Measurements from ENCODE around the gene SBF2. TPM values are rescaled to one million over a fixed set of nuclear protein-coding genes. Genes with fewer than 3 reads are reported as not detected.

SBF2 gene
- total RNA-seq, 1 experiment from 2014 or later, result 31.3 TPM

- Histone ChIP-seq H3K9me3 (ENCODE audit: low read length) (no peaks in the 10 kb centered on the region), H3K9me2 (replicated peaks; ENCODE audit: low read length) (no peaks in the 10 kb centered on the region), H3K4me3 (ENCODE audit: low read length) (no peak overlapping the region), H3K9ac (ENCODE audit: low read length) (no peak overlapping the region), H2AFZ (ENCODE audit: low read length) (no peak overlapping the region), H3K79me2 (ENCODE audit: low read length) (no peaks in the 10 kb centered on the region), H3K27me3 (ENCODE audit: low read length) (no peaks in the 10 kb centered on the region), H3K27ac (ENCODE audit: low read length) (no peak overlapping the region), H3K4me1 (ENCODE audit: insufficient read depth, low read length) (no peaks in the 10 kb centered on the region), H3K4me2 (ENCODE audit: low read length) (no peak overlapping the region), H3K36me3 (ENCODE audit: low read depth, low read length) (no peaks in the 10 kb centered on the region), H4K20me1 (ENCODE audit: low read length) (no peaks in the 10 kb centered on the region), H3F3A (ENCODE audit: low read length, unreplicated experiment) (no peaks in the 10 kb centered on the region)
- DNase-seq, result no peak
- ATAC-seq, result no peak
- ChIA-PET POLR2A (ENCODE audit: unreplicated experiment) (no interaction called here), CTCF (no interaction called here)
- BruUV-seq (replicated peaks), result no TSS peak
- no peak for TF ChIP-seq EZH2 (IDR thresholded peaks at IDR 0.05; ENCODE audit: low read length, unreplicated experiment)
- TF ChIP-seq, protein P1, sequence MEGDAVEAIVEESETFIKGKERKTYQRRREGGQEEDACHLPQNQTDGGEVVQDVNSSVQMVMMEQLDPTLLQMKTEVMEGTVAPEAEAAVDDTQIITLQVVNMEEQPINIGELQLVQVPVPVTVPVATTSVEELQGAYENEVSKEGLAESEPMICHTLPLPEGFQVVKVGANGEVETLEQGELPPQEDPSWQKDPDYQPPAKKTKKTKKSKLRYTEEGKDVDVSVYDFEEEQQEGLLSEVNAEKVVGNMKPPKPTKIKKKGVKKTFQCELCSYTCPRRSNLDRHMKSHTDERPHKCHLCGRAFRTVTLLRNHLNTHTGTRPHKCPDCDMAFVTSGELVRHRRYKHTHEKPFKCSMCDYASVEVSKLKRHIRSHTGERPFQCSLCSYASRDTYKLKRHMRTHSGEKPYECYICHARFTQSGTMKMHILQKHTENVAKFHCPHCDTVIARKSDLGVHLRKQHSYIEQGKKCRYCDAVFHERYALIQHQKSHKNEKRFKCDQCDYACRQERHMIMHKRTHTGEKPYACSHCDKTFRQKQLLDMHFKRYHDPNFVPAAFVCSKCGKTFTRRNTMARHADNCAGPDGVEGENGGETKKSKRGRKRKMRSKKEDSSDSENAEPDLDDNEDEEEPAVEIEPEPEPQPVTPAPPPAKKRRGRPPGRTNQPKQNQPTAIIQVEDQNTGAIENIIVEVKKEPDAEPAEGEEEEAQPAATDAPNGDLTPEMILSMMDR (conservative IDR thresholded peaks at IDR 0.05; ENCODE audit: low read depth, low read length), result no peak
- intact Hi-C loops (cut with micrococcal nuclease), result no loop called here
Observed at GRCh38 chr11:9886595-9886994, 407.4 kb downstream of the SBF2 start.

- intact Hi-C loops (cut with micrococcal nuclease), result no loop called here
- no peak overlapping the region for H3K4me2 ChIP-seq (ENCODE audit: low read length)
- no peaks in the 10 kb centered on the region for H4K20me1 ChIP-seq (ENCODE audit: low read length)
- no peaks in the 10 kb centered on the region for H3K79me2 ChIP-seq (ENCODE audit: low read length)
- no peaks in the 10 kb centered on the region for H3K9me2 ChIP-seq (replicated peaks; ENCODE audit: low read length)
- H3K27me3 ChIP-seq (ENCODE audit: low read length), result no peaks in the 10 kb centered on the region
- H3F3A ChIP-seq (ENCODE audit: low read length, unreplicated experiment), result no peaks in the 10 kb centered on the region
- H2AFZ ChIP-seq (ENCODE audit: low read length), result no peak overlapping the region
- no TSS peak for BruUV-seq (replicated peaks)
- no peaks in the 10 kb centered on the region for H3K36me3 ChIP-seq (ENCODE audit: low read depth, low read length)
- H3K27ac ChIP-seq (ENCODE audit: low read length), result no peak overlapping the region
- TF ChIP-seq EZH2phosphoT487 (IDR thresholded peaks at IDR 0.05; ENCODE audit: borderline replicate concordance, low read length), result no peak
- TF ChIP-seq, protein P1 (conservative IDR thresholded peaks at IDR 0.05; ENCODE audit: low read depth, low read length), result no peak
- TF ChIP-seq EZH2 (IDR thresholded peaks at IDR 0.05; ENCODE audit: low read length, unreplicated experiment), result no peak
- no peak overlapping the region for H3K4me3 ChIP-seq (ENCODE audit: low read length)
- no peaks in the 10 kb centered on the region for H3K9me3 ChIP-seq (ENCODE audit: low read length)
- DNase-seq (no peak), ATAC-seq (no peak)
- ChIA-PET CTCF (interaction anchor here (0.6 kb wide), 1 partner anchor 88 kb away, joined by 4 read pairs; no protein-coding TSS in a partner anchor), POLR2A (ENCODE audit: unreplicated experiment) (no interaction called here)
- no peaks in the 10 kb centered on the region for H3K4me1 ChIP-seq (ENCODE audit: insufficient read depth, low read length)
- H3K9ac ChIP-seq (ENCODE audit: low read length), result no peak overlapping the region
Observed at GRCh38 chr11:9884601-9885000, 409.4 kb downstream of the SBF2 start.

DNA sequence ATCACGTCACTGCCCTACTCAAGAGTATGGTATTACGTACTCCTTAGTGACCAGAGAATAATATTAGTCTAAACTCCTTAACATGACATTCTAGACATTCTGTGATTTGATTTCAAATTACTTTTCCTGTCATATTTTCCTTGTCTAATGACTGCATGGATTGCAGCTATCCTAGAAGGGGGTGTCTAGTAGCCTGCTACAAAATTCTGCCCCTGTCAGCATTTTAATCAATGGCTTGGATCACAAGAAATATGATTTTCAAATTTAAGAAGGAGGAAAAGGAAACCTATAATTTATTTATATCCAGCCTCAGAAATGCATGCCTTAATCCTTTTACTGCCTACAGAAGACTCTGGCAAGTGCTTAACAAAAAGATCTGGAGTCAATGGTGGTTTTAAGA, 413.4 kb downstream of the SBF2 start:
- no peak overlapping the region for H3K4me3 ChIP-seq (ENCODE audit: low read length)
- no peaks in the 10 kb centered on the region for H4K20me1 ChIP-seq (ENCODE audit: low read length)
- no peak for DNase-seq
- H3K36me3 ChIP-seq (ENCODE audit: low read depth, low read length), result no peaks in the 10 kb centered on the region
- no peak overlapping the region for H2AFZ ChIP-seq (ENCODE audit: low read length)
- no peaks in the 10 kb centered on the region for H3K9me2 ChIP-seq (replicated peaks; ENCODE audit: low read length)
- H3K27ac ChIP-seq (ENCODE audit: low read length), result no peak overlapping the region
- no peak for TF ChIP-seq EZH2 (IDR thresholded peaks at IDR 0.05; ENCODE audit: low read length, unreplicated experiment)
- H3K9ac ChIP-seq (ENCODE audit: low read length), result no peak overlapping the region
- no peaks in the 10 kb centered on the region for H3K9me3 ChIP-seq (ENCODE audit: low read length)
- H3K79me2 ChIP-seq (ENCODE audit: low read length), result no peaks in the 10 kb centered on the region
- no TSS peak for BruUV-seq (replicated peaks)
- ChIA-PET POLR2A (ENCODE audit: unreplicated experiment) (no interaction called here), CTCF (no interaction called here)
- intact Hi-C loops (cut with micrococcal nuclease), result no loop called here
- H3K27me3 ChIP-seq (ENCODE audit: low read length), result no peaks in the 10 kb centered on the region
- H3F3A ChIP-seq (ENCODE audit: low read length, unreplicated experiment), result no peaks in the 10 kb centered on the region
- H3K4me1 ChIP-seq (ENCODE audit: insufficient read depth, low read length), result peaks cover 10% of the 10 kb centered on the region
- no peak overlapping the region for H3K4me2 ChIP-seq (ENCODE audit: low read length)
- no peak for ATAC-seq
